SK-N-SH (cell line): ENCODE data around the gene NOS1. TPM values are rescaled to one million over a fixed set of nuclear protein-coding genes. Genes with fewer than 3 reads are reported as not detected.

Source experiments
- CTCF ChIA-PET: fragments of 300-600, 350-600 bp; formaldehyde crosslinking; extraction: SDS; loops from one replicate; lab custom pipeline; 2021; lab: Yijun Ruan, JAX
- POLR2A ChIA-PET: fragments of 350-600 bp; sonication (Branson Sonifier 250); formaldehyde crosslinking; extraction: SDS; loops from one replicate; lab custom pipeline; 2020; ENCODE audit warnings: antibody characterized with exemption, inconsistent platforms; lab: Yijun Ruan, JAX
- DNase-seq: peaks from one replicate; pipeline ENCODE4 v3.0.0; 2012
- H2AFZ ChIP-seq: fragments of 200-600 bp; sonication (generic); 2 replicates; pipeline ENCODE4 v1.8.1; 2016; ENCODE audit warnings: antibody characterized with exemption, mild to moderate bottlenecking, low read depth
- H3F3A ChIP-seq: fragments of 200-600 bp; sonication (generic); replicated peaks from 2 replicates; pipeline ENCODE3; 2016; ENCODE audit warnings: antibody characterized with exemption, mild to moderate bottlenecking; ENCODE audit not compliant: insufficient read depth
- H3K27ac ChIP-seq, 2 experiments: fragments of 200-500 bp in 1 of 2; fragments of 200-600 bp in 1 of 2; sonication (Bioruptor generic) in 1 of 2; sonication (generic), shearing (Covaris generic) in 1 of 2; 2 replicates each; pipeline versions ENCODE4 v1.5.1 to v1.6.1; 2014 to 2016; ENCODE audit warnings: low read depth in 2 of 2, inconsistent platforms in 1 of 2, low read length in 1 of 2, mild to moderate bottlenecking in 1 of 2, mixed read lengths in 1 of 2
- H3K27me3 ChIP-seq: fragments of 200-600 bp; sonication (generic), shearing (Covaris generic); 2 replicates; pipeline ENCODE4 v1.6.1; 2016; ENCODE audit warnings: mixed run types; ENCODE audit not compliant: insufficient read depth
- H3K36me3 ChIP-seq, 2 experiments: fragments of 200-500 bp in 1 of 2; fragments of 200-600 bp in 1 of 2; sonication (Bioruptor generic) in 1 of 2; sonication (generic) in 1 of 2; replicated peaks in 1 of 2; 2 replicates each; pipeline versions ENCODE3 to v1.5.1; 2014 to 2016; ENCODE audit warnings: low read length in 1 of 2, mild to moderate bottlenecking in 1 of 2; ENCODE audit not compliant: insufficient read depth in 2 of 2, control insufficient read depth in 1 of 2
- H3K4me1 ChIP-seq, 2 experiments: fragments of 200-500 bp in 1 of 2; fragments of 200-600 bp in 1 of 2; sonication (Bioruptor generic) in 1 of 2; sonication (generic), shearing (Covaris generic) in 1 of 2; 2 replicates each; pipeline versions ENCODE4 v1.5.1 to v1.6.1; 2014 to 2016; ENCODE audit warnings: low read depth in 1 of 2, low read length in 1 of 2, mixed run types in 1 of 2; ENCODE audit not compliant: insufficient read depth in 2 of 2, control insufficient read depth in 1 of 2
- H3K4me2 ChIP-seq: fragments of 200-600 bp; sonication (generic), shearing (Covaris generic); 2 replicates; pipeline ENCODE4 v1.6.1; 2017; ENCODE audit warnings: mixed run types
- H3K4me3 ChIP-seq, 2 experiments: fragments of 200-500 bp in 1 of 2; fragments of 200-600 bp in 1 of 2; sonication (Bioruptor generic) in 1 of 2; sonication (generic), shearing (Covaris generic) in 1 of 2; 2 replicates each; pipeline versions ENCODE4 v1.5.1 to v1.8.1; 2014 to 2016; ENCODE audit warnings: low read depth in 2 of 2, inconsistent platforms in 1 of 2, low read length in 1 of 2, mild to moderate bottlenecking in 1 of 2, mixed read lengths in 1 of 2, moderate library complexity in 1 of 2
- H3K79me2 ChIP-seq: fragments of 200-600 bp; sonication (generic); 2 replicates; pipeline ENCODE4 v1.8.1; 2017; ENCODE audit warnings: mild to moderate bottlenecking; ENCODE audit not compliant: insufficient read depth
- H3K9ac ChIP-seq: fragments of 200-600 bp; sonication (generic); 2 replicates; pipeline ENCODE4 v1.6.1; 2017; ENCODE audit warnings: mixed run types
- H3K9me2 ChIP-seq: fragments of 200-600 bp; sonication (generic); 2 replicates; pipeline ENCODE4 v1.6.1; 2017; ENCODE audit warnings: mixed run types
- H3K9me3 ChIP-seq: fragments of 200-600 bp; sonication (generic); 2 replicates; pipeline ENCODE4 v1.6.1; 2017; ENCODE audit warnings: mixed run types, mild to moderate bottlenecking, moderate library complexity
- H4K20me1 ChIP-seq: fragments of 200-600 bp; sonication (generic); 2 replicates; pipeline ENCODE4 v1.6.1; 2017; ENCODE audit warnings: mild to moderate bottlenecking, mixed run types; ENCODE audit not compliant: insufficient read depth
- CHD2 ChIP-seq: fragments of 150-350 bp; IDR thresholded peaks from 2 replicates; pipeline ENCODE4 v1.6.1; 2018; ENCODE audit warnings: low read length; ENCODE audit not compliant: partially characterized antibody
- ELF1 ChIP-seq: IDR thresholded peaks from 2 replicates; pipeline ENCODE4 v1.4.0; 2012
- EZH2phosphoT487 ChIP-seq: fragments of 200-600 bp; sonication (generic); IDR thresholded peaks from 2 replicates; pipeline ENCODE4 v1.6.1; 2017; ENCODE audit warnings: low read depth, mixed run types, mild to moderate bottlenecking, antibody characterized with exemption, moderate library complexity, borderline replicate concordance
- FOXJ3 ChIP-seq: sonication (generic); formaldehyde crosslinking; IDR thresholded peaks from 2 replicates; pipeline ENCODE4 v1.5.1; 2020; ENCODE audit warnings: mild to moderate bottlenecking, missing genetic modification reagents
- FOXM1 ChIP-seq: IDR thresholded peaks from 2 replicates; pipeline ENCODE4 v1.4.0; 2012; ENCODE audit warnings: low read depth, mild to moderate bottlenecking
- GATA2 ChIP-seq: sonication (generic); formaldehyde crosslinking; IDR thresholded peaks from 2 replicates; pipeline ENCODE4 v1.5.0; 2020; ENCODE audit warnings: mild to moderate bottlenecking, missing genetic modification reagents
- IRF3 ChIP-seq: fragments of 150-350 bp; IDR thresholded peaks from 2 replicates; pipeline ENCODE4 v1.6.1; 2016; ENCODE audit warnings: mild to moderate bottlenecking, low read depth, low read length
- JUND ChIP-seq: IDR thresholded peaks from 2 replicates; pipeline ENCODE4 v1.4.0; 2012
- NRF1 ChIP-seq: IDR thresholded peaks from 2 replicates; pipeline ENCODE4 v1.6.1; 2012; ENCODE audit warnings: low read depth, mild to moderate bottlenecking, low read length
- PBX3 ChIP-seq: IDR thresholded peaks from 2 replicates; pipeline ENCODE4; 2012
- POLR2AphosphoS5 ChIP-seq: IDR thresholded peaks from 2 replicates; pipeline ENCODE4 v1.6.1; 2012; ENCODE audit warnings: low read depth, low read length
- RCOR1 ChIP-seq: fragments of 150-350 bp; IDR thresholded peaks from 2 replicates; pipeline ENCODE4 v1.6.1; 2017; ENCODE audit warnings: antibody characterized with exemption, low read length
- RXRA ChIP-seq: IDR thresholded peaks from 2 replicates; pipeline ENCODE4 v1.4.0; 2012; ENCODE audit warnings: low read depth, mild to moderate bottlenecking, borderline replicate concordance
- TCF12 ChIP-seq: IDR thresholded peaks from 2 replicates; pipeline ENCODE4 v1.4.0; 2012
- USF2 ChIP-seq: fragments of 150-350 bp; IDR thresholded peaks from 2 replicates; pipeline ENCODE4 v1.6.1; 2017; ENCODE audit warnings: antibody characterized with exemption, low read length, low read depth, borderline replicate concordance
- WGBS: methylation state at CpG from one replicate; pipeline ENCODE4 v1.1.6; 2017; ENCODE audit warnings: low lambda C conversion rate; 5-methylcytosine and 5-hydroxymethylcytosine counted together
- polyA plus RNA-seq, 3 experiments: library from polyadenylated mRNA; depleted of rRNA; stranded (reverse); fragments of >200 nt; gene quantifications; 2 replicates each; pipeline ENCODE4 v1.2.3, GENCODE V29; 2012
- TF ChIP-seq, protein P1 (sequence below): IDR thresholded peaks from 2 replicates; pipeline ENCODE4 v1.4.0; 2012; ENCODE audit warnings: low read depth
- TF ChIP-seq, protein P2 (sequence below): IDR thresholded peaks from 2 replicates; pipeline ENCODE4 v1.4.0; 2012; ENCODE audit warnings: low read depth, borderline replicate concordance

Gene NOS1
- polyA plus RNA-seq, 1 of the 3 experiments (the other 2 are of a cell fraction) = 0.02 TPM

DNA sequence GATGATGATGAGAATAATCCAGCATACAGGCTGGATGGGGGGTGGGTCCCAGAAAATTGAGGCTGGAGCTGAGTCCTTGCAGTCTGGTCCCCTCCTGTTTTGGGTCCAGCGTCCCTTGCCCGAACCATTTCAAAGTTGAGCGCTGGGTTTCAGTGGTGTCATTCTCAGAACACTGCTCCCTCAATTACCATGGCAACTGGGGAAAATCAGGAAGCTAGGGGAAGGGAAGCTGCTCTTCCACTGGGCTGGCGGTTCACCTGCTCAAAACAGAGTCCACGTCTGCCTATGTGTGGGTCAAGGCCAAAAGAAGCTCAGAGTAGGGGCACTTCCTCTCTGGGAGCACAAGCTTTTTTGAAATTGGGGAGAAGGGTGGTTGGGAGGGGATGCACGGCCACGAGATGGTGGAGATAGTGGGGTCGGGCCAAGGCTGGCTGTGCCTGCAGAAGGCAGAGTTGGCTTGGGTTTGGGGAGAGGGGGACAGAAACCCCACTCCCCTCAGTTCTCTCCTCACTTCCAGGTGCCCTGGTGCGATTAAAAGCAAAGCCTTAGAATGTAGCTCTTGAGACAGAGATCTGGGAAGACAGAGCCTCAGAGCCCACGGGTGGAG, 1.7 kb upstream of the NOS1 start:
- 54% methylated on average over 10 of the region's 10 CpGs for WGBS
- ChIA-PET CTCF (interaction anchor here (0.8 to 8.0 kb wide), 6 partner anchors 11 to 487 kb away, joined by 3 to 87 read pairs (median 13); no protein-coding TSS in a partner anchor), POLR2A (interaction anchor here (1.2 kb wide), 1 partner anchor 322 kb away, joined by 4 read pairs; no protein-coding TSS in a partner anchor)

GRCh38 chr12:117362391-117362790, 965 bp upstream of the NOS1 start:
- H3K27me3 ChIP-seq = peaks cover 25% of the 10 kb centered on the region
- no peak for DNase-seq
- no peaks in the 10 kb centered on the region for H3K9me2 ChIP-seq
- ChIA-PET CTCF (interaction anchor here (0.9 to 8.0 kb wide), 5 partner anchors 26 to 488 kb away, joined by 3 to 87 read pairs (median 22); no protein-coding TSS in a partner anchor), POLR2A (interaction anchor here (1.2 kb wide), 1 partner anchor 323 kb away, joined by 4 read pairs; no protein-coding TSS in a partner anchor)
- H3K4me3 ChIP-seq = no peak overlapping the region
- H3K9me3 ChIP-seq = no peaks in the 10 kb centered on the region
- H2AFZ ChIP-seq = no peak overlapping the region
- H3K4me1 ChIP-seq = peaks cover 0 to 63% of the 10 kb centered on the region in 2 experiments; a peak in 2 of 4 replicates
- H3K4me2 ChIP-seq = no peak overlapping the region
- no peaks in the 10 kb centered on the region for H4K20me1 ChIP-seq
- 80% methylated on average over 12 of the region's 12 CpGs for WGBS
- no peak overlapping the region for H3K9ac ChIP-seq
- H3K27ac ChIP-seq = peak overlapping the region in 1 of 2 experiments; percentile 53; a peak in 1 of 4 replicates
- TF ChIP-seq POLR2AphosphoS5 (no peak), USF2 (no peak), EZH2phosphoT487 (no peak), RXRA (no peak), IRF3 (no peak), ELF1 (no peak), FOXJ3 (no peak), PBX3 (no peak), FOXM1 (no peak), RCOR1 (no peak), GATA2 (CRISPR knock-in tag) (no peak), CHD2 (no peak), JUND (no peak), NRF1 (no peak), TCF12 (no peak)
- TF ChIP-seq, protein P1, sequence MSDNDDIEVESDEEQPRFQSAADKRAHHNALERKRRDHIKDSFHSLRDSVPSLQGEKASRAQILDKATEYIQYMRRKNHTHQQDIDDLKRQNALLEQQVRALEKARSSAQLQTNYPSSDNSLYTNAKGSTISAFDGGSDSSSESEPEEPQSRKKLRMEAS = no peak
- TF ChIP-seq, protein P2, sequence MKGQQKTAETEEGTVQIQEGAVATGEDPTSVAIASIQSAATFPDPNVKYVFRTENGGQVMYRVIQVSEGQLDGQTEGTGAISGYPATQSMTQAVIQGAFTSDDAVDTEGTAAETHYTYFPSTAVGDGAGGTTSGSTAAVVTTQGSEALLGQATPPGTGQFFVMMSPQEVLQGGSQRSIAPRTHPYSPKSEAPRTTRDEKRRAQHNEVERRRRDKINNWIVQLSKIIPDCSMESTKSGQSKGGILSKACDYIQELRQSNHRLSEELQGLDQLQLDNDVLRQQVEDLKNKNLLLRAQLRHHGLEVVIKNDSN = no peak
- H3K79me2 ChIP-seq = no peaks in the 10 kb centered on the region
- H3F3A ChIP-seq = no peaks in the 10 kb centered on the region
- no peaks in the 10 kb centered on the region for H3K36me3 ChIP-seq

More for the DNA sequence above, 1.7 kb upstream of the NOS1 start:
- H3K4me2 ChIP-seq = no peak overlapping the region
- no peaks in the 10 kb centered on the region for H3K36me3 ChIP-seq
- H4K20me1 ChIP-seq = no peaks in the 10 kb centered on the region
- no peak overlapping the region for H3K4me3 ChIP-seq
- no peaks in the 10 kb centered on the region for H3K9me2 ChIP-seq
- TF ChIP-seq GATA2 (CRISPR knock-in tag) = peak; percentile 46
- no peak for TF ChIP-seq IRF3
- no peak overlapping the region for H2AFZ ChIP-seq
- no peak for DNase-seq
- H3K27me3 ChIP-seq = peaks cover 25% of the 10 kb centered on the region
- H3K79me2 ChIP-seq = no peaks in the 10 kb centered on the region
- H3K27ac ChIP-seq = peak overlapping the region in 1 of 2 experiments; percentile 53; a peak in 1 of 4 replicates
- H3K4me1 ChIP-seq = peaks cover 0 to 63% of the 10 kb centered on the region in 2 experiments; a peak in 2 of 4 replicates
- no peaks in the 10 kb centered on the region for H3K9me3 ChIP-seq
- H3K9ac ChIP-seq = no peak overlapping the region
- no peaks in the 10 kb centered on the region for H3F3A ChIP-seq
